WTC11 (cell line): ENCODE results near the gene BCL2L11. TPM values are rescaled to one million over a fixed set of nuclear protein-coding genes. Genes with fewer than 3 reads are reported as not detected.

Experiments
- ATAC-seq: fragments of 200-7000 bp; cut with Tn5 transposase; 2 replicates; pipeline ENCODE4 v1.10.0; 2021; ENCODE audit warnings: mild to moderate bottlenecking, moderate library complexity
- CTCF ChIA-PET: fragments of 300-600 bp; sonication (Branson Sonifier 250); formaldehyde crosslinking; loops from one replicate; lab custom pipeline; 2021; ENCODE audit warnings: antibody characterized with exemption; lab: Charles Lee
- POLR2A ChIA-PET: fragments of 350-600 bp; sonication (Branson Sonifier 250); formaldehyde crosslinking; loops from one replicate; lab custom pipeline; 2021; ENCODE audit warnings: antibody characterized with exemption; lab: Charles Lee
- DNase-seq: peaks from one replicate; pipeline ENCODE4 v3.0.0; 2021; ENCODE audit warnings: low spot score
- H3K27ac Mint-ChIP-seq: 2 replicates; pipeline ENCODE4 v1.8.0; 2021; ENCODE audit warnings: mixed read lengths
- H3K27me3 Mint-ChIP-seq: 2 replicates; pipeline ENCODE4 v1.8.0; 2021; ENCODE audit warnings: low read depth, mild to moderate bottlenecking, moderate library complexity, mixed read lengths
- H3K36me3 Mint-ChIP-seq: 2 replicates; pipeline ENCODE4 v1.8.0; 2021; ENCODE audit warnings: mixed read lengths
- H3K4me1 Mint-ChIP-seq: 2 replicates; pipeline ENCODE4 v1.8.0; 2022; ENCODE audit warnings: mixed read lengths
- H3K4me3 Mint-ChIP-seq: 2 replicates; pipeline ENCODE4 v1.8.0; 2021; ENCODE audit warnings: mild to moderate bottlenecking, moderate library complexity, mixed read lengths
- H3K9me3 Mint-ChIP-seq: 2 replicates; pipeline ENCODE4 v1.8.0; 2021; ENCODE audit warnings: mixed read lengths
- CDX4 ChIP-seq: fragments of 250-450 bp; sonication (Bioruptor Pico); IDR thresholded peaks from 2 replicates; pipeline ENCODE4 v1.9.0; 2021; ENCODE audit warnings: moderate library complexity, mild to moderate bottlenecking, inconsistent platforms, borderline replicate concordance
- ETV6 ChIP-seq: sonication (generic); formaldehyde crosslinking; IDR thresholded peaks from 2 replicates; pipeline ENCODE4 v1.8.1; 2022; ENCODE audit warnings: mild to moderate bottlenecking, missing genetic modification reagents
- GABPB1 ChIP-seq: sonication (generic); formaldehyde crosslinking; IDR thresholded peaks from 2 replicates; pipeline ENCODE4 v1.8.1; 2023; ENCODE audit warnings: mild to moderate bottlenecking, missing genetic modification reagents
- GRHL2 ChIP-seq: fragments of 250-450 bp; sonication (Bioruptor Pico); IDR thresholded peaks from 2 replicates; pipeline ENCODE4 v1.8.0; 2022; ENCODE audit warnings: mild to moderate bottlenecking, moderate library complexity; ENCODE audit not compliant: insufficient replicate concordance, severe bottlenecking
- GTF2I ChIP-seq: fragments of 250-450 bp; sonication (Bioruptor Pico); conservative IDR thresholded peaks from 2 replicates; pipeline ENCODE4 v1.4.0; 2021; ENCODE audit warnings: mild to moderate bottlenecking
- IRF2 ChIP-seq: sonication (generic); formaldehyde crosslinking; IDR thresholded peaks from 2 replicates; pipeline ENCODE4 v1.8.0; 2022; ENCODE audit warnings: low read depth, missing genetic modification reagents, borderline replicate concordance
- MLX ChIP-seq: sonication (generic); formaldehyde crosslinking; IDR thresholded peaks from 2 replicates; pipeline ENCODE4 v1.8.1; 2023; ENCODE audit warnings: mild to moderate bottlenecking, missing genetic modification reagents, moderate library complexity
- NFATC4 ChIP-seq: fragments of 250-450 bp; sonication (Bioruptor Pico); IDR thresholded peaks from 2 replicates; pipeline ENCODE4 v1.9.0; 2021; ENCODE audit warnings: mild to moderate bottlenecking
- NFE2L1 ChIP-seq: sonication (generic); formaldehyde crosslinking; IDR thresholded peaks from 2 replicates; pipeline ENCODE4 v1.8.1; 2023; ENCODE audit warnings: missing genetic modification reagents
- NR2C2 ChIP-seq: sonication (generic); formaldehyde crosslinking; IDR thresholded peaks from 2 replicates; pipeline ENCODE4 v1.8.0; 2022; ENCODE audit warnings: mild to moderate bottlenecking, missing genetic modification reagents
- RELA ChIP-seq: sonication (generic); formaldehyde crosslinking; IDR thresholded peaks from 2 replicates; pipeline ENCODE4 v1.8.1; 2022; ENCODE audit warnings: missing genetic modification reagents, mild to moderate bottlenecking, borderline replicate concordance
- SMAD3 ChIP-seq: sonication (generic); formaldehyde crosslinking; IDR thresholded peaks from 2 replicates; pipeline ENCODE4 v1.8.0; 2022; ENCODE audit warnings: missing genetic modification reagents, mild to moderate bottlenecking, borderline replicate concordance
- SOX15 ChIP-seq: fragments of 250-450 bp; sonication (Bioruptor Pico); IDR thresholded peaks from 2 replicates; pipeline ENCODE4 v1.9.0; 2021; ENCODE audit warnings: mild to moderate bottlenecking
- SP1 ChIP-seq: sonication (generic); formaldehyde crosslinking; conservative IDR thresholded peaks from 2 replicates; pipeline ENCODE4 v1.8.1; 2022; ENCODE audit warnings: missing genetic modification reagents
- TEAD1 ChIP-seq: sonication (generic); formaldehyde crosslinking; IDR thresholded peaks from 2 replicates; pipeline ENCODE4 v1.8.0; 2022; ENCODE audit warnings: mild to moderate bottlenecking, missing genetic modification reagents
- ZNF121 ChIP-seq: sonication (generic); formaldehyde crosslinking; IDR thresholded peaks from 2 replicates; pipeline ENCODE4 v1.8.0; 2023; ENCODE audit warnings: missing genetic modification reagents
- ZNF138 ChIP-seq: sonication (generic); formaldehyde crosslinking; conservative IDR thresholded peaks from 2 replicates; pipeline ENCODE4 v1.8.1; 2022; ENCODE audit warnings: mild to moderate bottlenecking, moderate library complexity, missing genetic modification reagents
- ZNF423 ChIP-seq: fragments of 250-450 bp; sonication (Bioruptor Pico); IDR thresholded peaks from 2 replicates; pipeline ENCODE4 v2.1.2; 2022; ENCODE audit warnings: mild to moderate bottlenecking, moderate library complexity
- ZNF512 ChIP-seq: sonication (generic); formaldehyde crosslinking; IDR thresholded peaks from 2 replicates; pipeline ENCODE4 v1.8.1; 2022; ENCODE audit warnings: missing genetic modification reagents, borderline replicate concordance
- ZNF671 ChIP-seq: fragments of 250-450 bp; sonication (Bioruptor Pico); IDR thresholded peaks from 2 replicates; pipeline ENCODE4 v1.8.0; 2021; ENCODE audit warnings: mild to moderate bottlenecking
- total RNA-seq: library from RNA; stranded (reverse); gene quantifications from 3 replicates; pipeline ENCODE4 v1.2.3, GENCODE V29; 2021
- TF ChIP-seq, protein P1 (sequence below): sonication (generic); formaldehyde crosslinking; IDR thresholded peaks from 2 replicates; pipeline ENCODE4 v1.8.0; 2023; ENCODE audit warnings: mild to moderate bottlenecking, missing genetic modification reagents
- TF ChIP-seq, protein P2 (sequence below): sonication (generic); formaldehyde crosslinking; IDR thresholded peaks from 2 replicates; pipeline ENCODE4 v1.8.0; 2022; ENCODE audit warnings: mild to moderate bottlenecking, missing genetic modification reagents
- TF ChIP-seq, protein P3 (sequence below): fragments of 250-450 bp; sonication (Bioruptor Pico); IDR thresholded peaks from 2 replicates; pipeline ENCODE4 v1.9.0; 2021; ENCODE audit warnings: mild to moderate bottlenecking

BCL2L11 gene
- total RNA-seq, 1 experiment from 2014 or later = 19.3 TPM

DNA sequence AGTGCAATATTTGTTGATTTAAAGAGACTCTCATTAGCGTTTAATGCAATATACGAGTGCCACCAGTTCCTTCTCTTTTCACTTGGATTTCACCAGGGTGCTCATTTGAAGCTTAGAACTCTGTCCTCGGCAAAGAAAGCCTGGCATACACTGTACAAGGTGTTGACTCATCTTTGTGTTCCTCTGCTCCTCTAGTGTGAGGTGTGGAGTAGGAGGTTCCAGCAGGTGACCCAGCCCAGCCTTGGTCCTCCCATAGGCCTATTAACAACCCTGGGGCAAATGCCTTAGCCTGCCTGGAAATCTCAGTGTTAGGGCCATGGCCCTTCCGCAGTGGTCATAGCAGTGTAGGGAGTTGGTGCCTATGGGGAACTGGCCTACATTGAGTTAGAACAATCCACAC, 20.1 kb downstream of the BCL2L11 start:
- ATAC-seq = no peak
- 0 out of 2 replicates have a peak, but pooled peaks cover 10% of the 10 kb centered on the region for H3K4me1 Mint-ChIP-seq

GRCh38 chr2:111142101-111142500, 21.4 kb downstream of the BCL2L11 start:
- Mint-ChIP-seq H3K4me1 (peaks cover 11% of the 10 kb centered on the region), H3K36me3 (peaks cover 20% of the 10 kb centered on the region), H3K27me3 (no peaks in the 10 kb centered on the region), H3K27ac (no peak overlapping the region), H3K4me3 (no peak overlapping the region)
- CTCF ChIA-PET = no interaction called here
- no peak for ATAC-seq
- TF ChIP-seq, protein P1, sequence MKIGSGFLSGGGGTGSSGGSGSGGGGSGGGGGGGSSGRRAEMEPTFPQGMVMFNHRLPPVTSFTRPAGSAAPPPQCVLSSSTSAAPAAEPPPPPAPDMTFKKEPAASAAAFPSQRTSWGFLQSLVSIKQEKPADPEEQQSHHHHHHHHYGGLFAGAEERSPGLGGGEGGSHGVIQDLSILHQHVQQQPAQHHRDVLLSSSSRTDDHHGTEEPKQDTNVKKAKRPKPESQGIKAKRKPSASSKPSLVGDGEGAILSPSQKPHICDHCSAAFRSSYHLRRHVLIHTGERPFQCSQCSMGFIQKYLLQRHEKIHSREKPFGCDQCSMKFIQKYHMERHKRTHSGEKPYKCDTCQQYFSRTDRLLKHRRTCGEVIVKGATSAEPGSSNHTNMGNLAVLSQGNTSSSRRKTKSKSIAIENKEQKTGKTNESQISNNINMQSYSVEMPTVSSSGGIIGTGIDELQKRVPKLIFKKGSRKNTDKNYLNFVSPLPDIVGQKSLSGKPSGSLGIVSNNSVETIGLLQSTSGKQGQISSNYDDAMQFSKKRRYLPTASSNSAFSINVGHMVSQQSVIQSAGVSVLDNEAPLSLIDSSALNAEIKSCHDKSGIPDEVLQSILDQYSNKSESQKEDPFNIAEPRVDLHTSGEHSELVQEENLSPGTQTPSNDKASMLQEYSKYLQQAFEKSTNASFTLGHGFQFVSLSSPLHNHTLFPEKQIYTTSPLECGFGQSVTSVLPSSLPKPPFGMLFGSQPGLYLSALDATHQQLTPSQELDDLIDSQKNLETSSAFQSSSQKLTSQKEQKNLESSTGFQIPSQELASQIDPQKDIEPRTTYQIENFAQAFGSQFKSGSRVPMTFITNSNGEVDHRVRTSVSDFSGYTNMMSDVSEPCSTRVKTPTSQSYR = no peak
- no peak for TF ChIP-seq RELA
- TF ChIP-seq, all 79 proteins: peak for 0
- no peak for DNase-seq
- peaks cover 8% of the 10 kb centered on the region for H3K9me3 Mint-ChIP-seq
- POLR2A ChIA-PET = no interaction called here

More for the DNA sequence above, 20.1 kb downstream of the BCL2L11 start:
- Mint-ChIP-seq H3K36me3 (peaks cover 20% of the 10 kb centered on the region), H3K4me3 (no peak overlapping the region), H3K27me3 (no peaks in the 10 kb centered on the region), H3K27ac (no peak overlapping the region), H3K9me3 (peaks cover 8% of the 10 kb centered on the region)
- CTCF ChIA-PET = no interaction called here
- DNase-seq = no peak
- POLR2A ChIA-PET = no interaction called here
- TF ChIP-seq MLX (CRISPR knock-in tag) (no peak), NFE2L1 (no peak), ZNF512 (CRISPR knock-in tag) (no peak), SMAD3 (no peak), ZNF138 (CRISPR knock-in tag) (no peak)

DNA sequence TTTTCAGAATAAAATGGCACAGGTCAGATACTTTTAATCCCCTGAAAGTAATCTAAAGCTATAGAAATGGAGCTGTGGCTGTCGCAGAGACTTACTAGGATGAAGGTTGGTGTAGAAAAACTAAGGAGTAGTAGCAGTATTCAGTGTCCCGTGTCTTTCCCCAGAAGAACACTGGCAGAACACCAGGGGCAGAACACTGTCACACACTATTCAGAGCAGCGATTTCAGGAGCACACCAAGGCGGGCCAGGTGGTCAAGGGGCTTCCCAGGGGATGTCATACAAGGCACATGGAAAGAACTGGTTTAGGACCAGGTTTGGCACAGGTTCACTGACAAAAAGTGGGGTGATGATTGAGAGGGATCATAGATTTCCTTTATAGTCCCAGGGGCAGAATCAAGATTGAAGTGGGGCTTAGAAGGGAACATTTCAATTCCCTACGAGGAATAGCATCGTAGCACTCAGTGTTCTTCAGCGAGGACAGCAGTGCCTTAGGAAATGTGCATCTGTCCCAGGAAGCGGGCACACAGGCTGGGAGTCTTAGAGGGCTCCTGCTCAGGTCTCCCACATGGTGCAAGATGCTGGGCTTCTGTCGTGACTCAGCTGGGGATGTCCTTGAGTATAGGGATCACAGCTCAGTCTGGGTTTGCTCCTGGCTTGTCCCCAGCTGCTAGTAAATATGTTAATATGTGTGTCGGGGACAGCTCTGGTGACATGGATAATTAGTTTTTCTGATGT, 22.6 kb downstream of the BCL2L11 start:
- ChIA-PET CTCF (no interaction called here), POLR2A (interaction anchor here (0.9 kb wide), 1 partner anchor 16 kb away, joined by 3 read pairs; no protein-coding TSS in a partner anchor)
- Mint-ChIP-seq H3K27ac (no peak overlapping the region), H3K4me3 (no peak overlapping the region), H3K4me1 (peaks cover 8% of the 10 kb centered on the region), H3K9me3 (peaks cover 8% of the 10 kb centered on the region), H3K36me3 (peaks cover 20% of the 10 kb centered on the region), H3K27me3 (no peaks in the 10 kb centered on the region)
- DNase-seq (no peak), ATAC-seq (no peak)
- TF ChIP-seq GTF2I (CRISPR knock-in tag) (no peak), GRHL2 (CRISPR knock-in tag) (no peak), ZNF121 (CRISPR knock-in tag) (no peak), SOX15 (CRISPR knock-in tag) (no peak), ETV6 (CRISPR knock-in tag) (no peak), ZNF671 (CRISPR knock-in tag) (no peak), CDX4 (no peak), TEAD1 (no peak), NFATC4 (CRISPR knock-in tag) (no peak), NR2C2 (CRISPR knock-in tag) (no peak), SP1 (CRISPR knock-in tag) (no peak), ZNF423 (CRISPR knock-in tag) (no peak), GABPB1 (no peak), IRF2 (no peak), RELA (no peak)
- TF ChIP-seq, protein P2, sequence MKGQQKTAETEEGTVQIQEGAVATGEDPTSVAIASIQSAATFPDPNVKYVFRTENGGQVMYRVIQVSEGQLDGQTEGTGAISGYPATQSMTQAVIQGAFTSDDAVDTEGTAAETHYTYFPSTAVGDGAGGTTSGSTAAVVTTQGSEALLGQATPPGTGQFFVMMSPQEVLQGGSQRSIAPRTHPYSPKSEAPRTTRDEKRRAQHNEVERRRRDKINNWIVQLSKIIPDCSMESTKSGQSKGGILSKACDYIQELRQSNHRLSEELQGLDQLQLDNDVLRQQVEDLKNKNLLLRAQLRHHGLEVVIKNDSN (CRISPR knock-in tag) = no peak
- TF ChIP-seq, protein P3, sequence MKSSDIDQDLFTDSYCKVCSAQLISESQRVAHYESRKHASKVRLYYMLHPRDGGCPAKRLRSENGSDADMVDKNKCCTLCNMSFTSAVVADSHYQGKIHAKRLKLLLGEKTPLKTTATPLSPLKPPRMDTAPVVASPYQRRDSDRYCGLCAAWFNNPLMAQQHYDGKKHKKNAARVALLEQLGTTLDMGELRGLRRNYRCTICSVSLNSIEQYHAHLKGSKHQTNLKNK (CRISPR knock-in tag) = no peak
- TF ChIP-seq, protein P1 = no peak
